GM18519 (cell line): ENCODE measurements around the gene VGLL4.
"Not testable (repeated sequence)": the region's sequence is repeated elsewhere in the genome, so short reads cannot be mapped to it uniquely, and the experiment has no call there.

Experiments
- ATAC-seq: cut with Tn5 transposase; IDR thresholded peaks from one replicate; pipeline ENCODE4 v1.9.1; 2021; ENCODE audit warnings: mild to moderate bottlenecking, moderate library complexity; ENCODE audit not compliant: unreplicated experiment, low FRiP score

Gene VGLL4

DNA sequence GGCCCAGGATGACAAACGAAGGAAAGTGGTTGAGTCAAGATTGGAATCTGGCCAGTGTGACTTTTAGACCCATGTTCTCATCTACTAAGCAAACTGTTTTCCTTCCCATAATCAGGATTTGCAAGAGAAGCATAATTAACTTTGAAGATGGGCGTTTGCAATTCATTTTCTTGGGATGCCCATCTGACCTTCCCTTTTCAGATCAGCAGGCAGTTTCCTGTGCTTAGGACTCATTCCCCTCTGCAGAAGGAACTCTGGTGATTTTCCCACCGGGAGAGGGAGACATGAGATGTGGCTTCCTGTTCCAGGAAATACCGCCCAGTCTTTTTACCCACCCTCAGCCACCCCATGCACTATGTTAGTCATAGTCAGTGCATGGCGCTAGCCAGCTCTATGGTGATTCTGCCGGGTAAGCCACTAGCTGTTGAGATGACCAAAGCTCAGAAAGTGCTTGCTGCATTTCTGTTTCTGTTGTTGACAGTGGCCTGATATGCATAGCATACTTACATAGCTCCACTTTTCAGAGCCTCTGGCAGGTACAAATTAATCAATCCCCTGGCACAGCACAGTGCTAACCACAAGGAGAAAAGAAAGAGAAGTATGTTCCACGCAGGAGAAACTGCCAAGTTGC is 129.4 kb downstream of the VGLL4 start:
- ATAC-seq, result no peak

DNA sequence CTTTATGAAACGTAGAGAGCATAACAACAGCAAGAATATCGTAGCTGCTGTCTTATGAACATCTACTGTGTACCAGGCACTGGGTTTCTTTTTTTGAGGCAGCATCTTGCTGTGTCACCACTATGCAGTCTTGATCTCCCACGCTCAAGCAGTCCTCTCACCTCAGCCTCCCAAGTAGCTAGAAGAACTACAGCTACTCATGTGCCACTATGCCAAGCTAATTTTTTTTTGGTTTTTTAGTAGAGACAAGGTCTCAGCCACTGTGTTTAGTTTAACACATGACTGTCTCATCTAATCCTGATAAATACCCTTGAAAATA is 129.9 kb downstream of the VGLL4 start:
- no peak for ATAC-seq

DNA sequence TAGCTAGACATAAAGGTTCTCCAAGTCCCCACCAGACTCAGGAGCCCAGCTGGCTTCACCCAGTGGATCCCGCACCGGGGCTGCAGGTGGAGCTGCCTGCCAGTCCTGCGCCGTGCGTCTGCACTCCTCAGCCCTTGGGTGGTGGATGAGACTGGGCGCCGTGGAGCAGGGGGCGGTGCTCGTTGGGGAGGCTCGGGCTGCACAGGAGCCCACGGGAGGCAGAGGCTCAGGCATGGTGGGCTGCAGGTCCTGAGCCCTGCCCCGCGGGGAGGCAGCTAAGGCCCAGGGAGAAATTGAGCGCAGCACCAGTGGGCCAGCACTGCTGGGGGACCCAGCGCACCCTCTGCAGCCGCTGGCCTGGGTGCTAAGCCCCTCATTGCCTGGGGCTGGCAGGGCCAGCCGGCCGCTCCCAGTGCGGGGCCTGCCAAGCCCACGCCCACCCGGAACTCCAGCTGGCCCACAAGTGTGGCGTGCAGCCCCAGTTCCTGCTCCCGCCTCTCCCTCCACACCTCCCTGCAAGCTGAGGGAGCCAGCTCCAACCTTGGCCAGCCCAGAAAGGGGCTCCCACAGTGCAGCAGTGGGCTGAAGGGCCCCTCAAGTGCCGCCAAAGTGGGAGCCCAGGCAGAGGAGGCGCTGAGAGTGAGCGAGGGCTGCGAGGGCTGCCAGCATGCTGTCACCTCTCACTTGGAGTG is 130.4 kb downstream of the VGLL4 start:
- ATAC-seq, result not testable (repeated sequence)

DNA sequence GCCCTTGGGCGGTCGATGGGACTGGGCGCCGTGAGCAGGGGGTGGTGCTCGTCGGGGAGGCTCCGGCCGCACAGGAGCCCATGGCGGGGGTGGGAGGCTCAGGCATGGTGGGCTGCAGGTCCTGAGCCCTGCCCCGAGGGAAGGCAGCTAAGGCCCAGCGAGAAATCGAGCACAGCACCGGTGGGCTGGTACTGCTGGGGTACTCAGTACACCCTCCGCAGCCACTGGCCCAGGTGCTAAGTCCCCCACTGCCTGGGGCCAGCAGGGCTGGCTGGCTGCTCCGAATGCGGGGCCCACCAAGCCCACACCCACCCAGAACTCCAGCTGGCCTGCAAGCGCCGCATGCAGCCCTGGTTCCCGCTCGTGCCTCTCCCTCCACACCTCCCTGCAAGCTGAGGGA is 132.1 kb downstream of the VGLL4 start:
- ATAC-seq, result not testable (repeated sequence)

DNA sequence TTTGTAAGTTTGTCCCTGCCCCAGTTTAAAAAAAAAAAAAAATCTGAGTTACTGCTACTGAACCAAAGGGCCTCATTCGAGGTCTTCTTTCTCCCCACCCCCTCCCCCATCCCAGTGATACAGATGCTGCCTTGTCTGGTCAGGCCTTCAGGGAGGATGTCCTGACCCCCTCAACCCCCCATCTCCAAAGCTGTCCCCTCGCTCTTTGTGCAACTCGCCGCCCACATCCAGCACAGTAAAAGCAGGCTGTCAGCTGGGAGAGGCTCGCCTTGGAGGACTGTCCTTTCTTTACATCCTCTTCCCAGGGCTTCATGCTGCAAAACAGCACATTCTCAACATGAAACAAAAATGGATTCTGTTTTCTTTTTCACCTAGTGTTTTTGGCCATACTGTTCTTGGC is 133.4 kb downstream of the VGLL4 start:
- no peak for ATAC-seq

DNA sequence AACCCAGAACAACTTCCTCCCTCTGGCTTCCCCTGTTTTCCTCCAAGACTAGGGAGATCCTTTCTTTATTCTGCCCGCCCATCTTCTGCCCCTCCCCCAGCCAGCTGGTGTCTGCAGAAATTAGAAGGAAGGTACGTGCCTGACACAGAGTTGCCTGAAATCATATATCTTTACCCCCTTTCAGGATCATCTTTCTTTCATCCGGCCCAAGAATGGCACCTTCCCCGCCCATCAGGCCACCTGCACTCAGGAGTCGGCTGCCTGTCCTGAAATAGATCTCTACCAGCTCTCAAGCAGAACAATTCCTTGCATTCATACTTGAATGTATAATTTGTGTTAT is 133.7 kb downstream of the VGLL4 start:
- ATAC-seq, result no peak

DNA sequence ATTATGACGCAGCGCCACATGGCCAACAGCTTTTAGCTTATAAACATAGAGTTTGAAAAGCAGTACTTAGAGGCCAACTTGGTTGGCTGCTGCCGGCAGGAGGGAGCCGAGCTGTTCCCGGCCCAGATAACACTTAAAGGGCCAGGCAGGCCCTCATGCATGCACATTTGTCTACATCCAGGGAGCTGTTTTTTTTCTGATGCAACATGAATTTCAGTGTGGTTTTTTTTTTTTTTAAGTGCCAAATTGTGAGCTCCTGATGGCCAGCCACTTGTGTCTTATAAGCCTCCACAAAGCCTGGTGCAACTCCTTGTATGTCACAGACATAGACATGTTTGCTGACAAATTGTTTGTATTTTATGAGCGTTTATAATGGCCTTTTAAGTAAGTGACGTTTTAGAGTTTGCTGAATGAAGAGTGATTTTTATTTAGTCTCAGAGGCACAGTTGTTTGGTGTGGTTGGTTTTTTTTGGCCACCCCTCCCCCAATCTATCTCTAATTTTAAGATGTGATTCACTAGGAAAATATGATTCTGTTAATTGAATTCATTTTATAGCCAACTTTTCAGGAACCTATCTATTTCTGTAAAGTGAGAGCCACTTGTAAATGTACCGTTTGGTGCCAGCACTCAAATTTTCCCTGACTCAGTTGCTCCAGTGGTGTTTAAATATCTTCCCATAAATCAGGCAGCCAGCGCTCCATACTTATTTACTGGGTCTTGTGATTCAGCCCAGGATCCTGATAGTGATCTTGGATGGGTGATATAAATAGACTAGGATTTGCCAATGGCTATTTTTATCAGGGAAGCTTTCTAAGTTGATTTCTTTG is 134.3 kb downstream of the VGLL4 start:
- no peak for ATAC-seq

DNA sequence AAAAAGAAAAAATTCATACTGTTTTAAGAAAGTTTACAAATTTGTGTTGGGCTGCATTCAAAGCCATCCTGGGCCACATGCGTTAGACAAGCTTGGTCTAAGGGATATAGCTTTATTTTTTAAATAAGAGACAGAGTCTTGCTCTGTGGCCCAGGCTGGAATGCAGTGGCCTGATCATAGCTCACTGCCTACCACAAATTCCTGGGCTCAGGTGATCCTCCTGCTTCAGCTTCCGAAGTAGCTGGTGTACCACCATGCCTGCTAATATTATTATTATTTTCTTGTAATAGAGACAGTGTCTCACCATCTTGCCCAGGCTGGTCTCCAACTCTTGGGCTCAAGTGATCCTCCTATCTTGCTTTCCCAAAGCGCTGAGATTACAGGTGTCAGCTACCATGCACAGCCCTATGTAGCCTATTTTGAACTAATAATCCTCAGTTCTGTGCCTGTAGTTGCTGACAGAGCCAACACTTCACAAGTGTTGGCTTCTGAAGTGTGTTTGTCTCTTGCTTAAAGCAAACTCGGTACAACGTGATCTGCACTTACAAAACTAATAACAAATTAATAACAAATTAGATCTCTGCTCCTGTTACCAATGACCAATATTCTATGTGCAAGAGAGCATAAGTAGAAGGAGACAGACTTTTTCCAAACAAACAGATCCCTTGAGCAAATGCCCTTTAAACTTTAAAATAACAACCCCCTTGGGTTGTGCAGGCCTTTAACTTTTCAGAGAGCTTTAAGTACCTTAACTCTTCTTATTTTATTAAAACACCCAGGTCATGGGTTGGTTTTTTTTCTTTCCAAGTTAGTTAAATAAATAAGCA is 135.2 kb downstream of the VGLL4 start:
- ATAC-seq, result no peak

DNA sequence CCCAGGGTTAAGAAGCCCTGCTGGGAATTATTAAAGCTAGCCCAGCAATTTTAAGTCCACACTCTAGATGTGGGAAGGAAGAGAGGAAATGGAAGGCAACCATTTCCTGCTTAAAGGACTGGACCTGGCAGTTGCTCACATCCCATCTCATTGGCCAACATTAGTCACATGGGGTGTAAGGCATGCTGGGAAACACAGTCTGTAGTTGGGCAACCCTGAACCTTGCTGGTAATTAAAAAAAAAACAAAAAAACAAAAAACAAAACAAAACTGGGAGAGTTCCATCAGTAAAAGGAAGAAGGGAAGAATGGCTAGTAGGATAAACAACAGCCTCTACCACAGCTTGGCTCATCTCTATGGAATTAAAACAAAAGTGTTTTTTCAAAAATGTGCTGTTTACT is 136.0 kb downstream of the VGLL4 start:
- no peak for ATAC-seq
